Neural cell (in vitro differentiated cells): ENCODE data around the gene ETV3L. TPM values are rescaled to one million over a fixed set of nuclear protein-coding genes. Genes with fewer than 3 reads are reported as not detected.

Experiments
- H2AFZ ChIP-seq: fragments of 200-600, 300-800 bp; sonication (generic), shearing (Covaris generic); 2 replicates; pipeline ENCODE4 v1.6.0; 2014; ENCODE audit warnings: low read depth, mild to moderate bottlenecking, antibody characterized with exemption, low read length, moderate library complexity
- H3F3A ChIP-seq: fragments of 200-600 bp; shearing (Covaris generic); 2 replicates; pipeline ENCODE4 v1.6.1; 2016; ENCODE audit warnings: mild to moderate bottlenecking, moderate library complexity, mixed read lengths, antibody characterized with exemption, low read length; ENCODE audit not compliant: insufficient read depth, poor library complexity, severe bottlenecking
- H3K27ac ChIP-seq: fragments of 200-600, 300-800 bp; sonication (generic), shearing (Covaris generic); 2 replicates; pipeline ENCODE4 v1.5.1; 2014; ENCODE audit warnings: mild to moderate bottlenecking, low read length, moderate library complexity
- H3K27me3 ChIP-seq: fragments of 300-800, 200-600 bp; sonication (generic), shearing (Covaris generic); 2 replicates; pipeline ENCODE4 v1.6.0; 2014; ENCODE audit warnings: mild to moderate bottlenecking, low read depth, low read length, moderate library complexity; ENCODE audit not compliant: insufficient read depth
- H3K36me3 ChIP-seq: fragments of 300-800, 200-600 bp; sonication (generic), shearing (Covaris generic); 2 replicates; pipeline ENCODE4 v1.5.1; 2014; ENCODE audit warnings: mild to moderate bottlenecking, antibody characterized with exemption, low read length, moderate library complexity; ENCODE audit not compliant: insufficient read depth
- H3K4me2 ChIP-seq: fragments of 300-800, 200-600 bp; sonication (generic), shearing (Covaris generic); 2 replicates; pipeline ENCODE4 v1.6.0; 2014; ENCODE audit warnings: mild to moderate bottlenecking, low read length
- H3K4me3 ChIP-seq: fragments of 300-800, 200-600 bp; sonication (generic), shearing (Covaris generic); 2 replicates; pipeline ENCODE4 v1.5.1; 2014; ENCODE audit warnings: mild to moderate bottlenecking, low read length, moderate library complexity
- H3K79me2 ChIP-seq: fragments of 200-600 bp; shearing (Covaris generic); replicated peaks from 2 replicates; pipeline ENCODE4 v1.6.0; 2014; ENCODE audit warnings: mild to moderate bottlenecking, low read length, moderate library complexity; ENCODE audit not compliant: insufficient read depth
- H3K9ac ChIP-seq: fragments of 300-800, 200-600 bp; sonication (generic), shearing (Covaris generic); 2 replicates; pipeline ENCODE4 v1.6.1; 2016; ENCODE audit warnings: mild to moderate bottlenecking, low read length, mixed read lengths
- H3K9me2 ChIP-seq: fragments of 200-600 bp; shearing (Covaris generic); 2 replicates; pipeline ENCODE4 v1.6.1; 2016; ENCODE audit warnings: mild to moderate bottlenecking, low read length, mixed read lengths; ENCODE audit not compliant: insufficient read depth
- H3K9me3 ChIP-seq: fragments of 200-600, 300-800 bp; sonication (generic), shearing (Covaris generic); 2 replicates; pipeline ENCODE4 v1.6.1; 2016; ENCODE audit warnings: mild to moderate bottlenecking, mixed run types, low read length, moderate library complexity, mixed read lengths
- H4K20me1 ChIP-seq: fragments of 200-600 bp; shearing (Covaris generic); 2 replicates; pipeline ENCODE4 v1.6.1; 2016; ENCODE audit warnings: mild to moderate bottlenecking, mixed run types; ENCODE audit not compliant: insufficient read depth
- CTCF ChIP-seq: fragments of 450-650 bp; IDR thresholded peaks from 2 replicates; pipeline ENCODE4 v1.5.1; 2014; ENCODE audit warnings: antibody characterized with exemption, mild to moderate bottlenecking, moderate library complexity; ENCODE audit not compliant: poor library complexity, severe bottlenecking
- EP300 ChIP-seq: fragments of 450-650 bp; conservative IDR thresholded peaks from 2 replicates; pipeline ENCODE4 v1.6.1; 2014; ENCODE audit warnings: antibody characterized with exemption, mild to moderate bottlenecking, moderate library complexity; ENCODE audit not compliant: poor library complexity, severe bottlenecking
- EZH2 ChIP-seq: fragments of 200-600, 300-800 bp; shearing (Covaris generic), sonication (generic); IDR thresholded peaks from 2 replicates; pipeline ENCODE4 v1.6.1; 2014; ENCODE audit warnings: antibody characterized with exemption, low read length, borderline replicate concordance, mild to moderate bottlenecking; ENCODE audit not compliant: insufficient read depth, poor library complexity, severe bottlenecking
- MXI1 ChIP-seq: fragments of 450-650 bp; conservative IDR thresholded peaks from 2 replicates; pipeline ENCODE4 v1.6.1; 2014; ENCODE audit warnings: antibody characterized with exemption, mild to moderate bottlenecking; ENCODE audit not compliant: poor library complexity, severe bottlenecking
- POLR2AphosphoS5 ChIP-seq: IDR thresholded peaks from 2 replicates; pipeline ENCODE4 v1.6.1; 2012
- RAD21 ChIP-seq: fragments of 450-650 bp; conservative IDR thresholded peaks from 2 replicates; pipeline ENCODE4 v1.6.1; 2014; ENCODE audit warnings: antibody characterized with exemption, mild to moderate bottlenecking, moderate library complexity
- REST ChIP-seq: IDR thresholded peaks from 2 replicates; pipeline ENCODE4 v1.6.1; 2012; ENCODE audit warnings: borderline replicate concordance
- SMC3 ChIP-seq: fragments of 450-650 bp; conservative IDR thresholded peaks from 2 replicates; pipeline ENCODE4 v1.6.1; 2014; ENCODE audit warnings: antibody characterized with exemption, mild to moderate bottlenecking, moderate library complexity; ENCODE audit not compliant: poor library complexity
- TAF1 ChIP-seq: IDR thresholded peaks from 2 replicates; pipeline ENCODE4 v1.6.1; 2012; ENCODE audit warnings: low read depth
- polyA plus RNA-seq: library from polyadenylated mRNA; depleted of rRNA; stranded (reverse); fragments of >200 nt; gene quantifications from 2 replicates; pipeline ENCODE4 v1.2.3, GENCODE V29; 2014

The ETV3L gene
- polyA plus RNA-seq, 1 donor from 2014 or later = not detected

GRCh38 chr1:157090771-157091170 is 8.8 kb downstream of the ETV3L start:
- Histone ChIP-seq H2AFZ (no peak overlapping the region), H3K79me2 (no peaks in the 10 kb centered on the region), H3K36me3 (no peaks in the 10 kb centered on the region), H3F3A (no peaks in the 10 kb centered on the region), H3K4me2 (no peak overlapping the region), H3K9ac (no peak overlapping the region), H3K9me2 (no peaks in the 10 kb centered on the region), H3K27me3 (no peaks in the 10 kb centered on the region), H3K4me3 (no peak overlapping the region), H3K27ac (no peak overlapping the region), H4K20me1 (no peaks in the 10 kb centered on the region), H3K9me3 (no peaks in the 10 kb centered on the region)
- no peak for TF ChIP-seq RAD21

GRCh38 chr1:157090196-157090647 is 9.4 kb downstream of the ETV3L start:
- no peaks in the 10 kb centered on the region for H3K79me2 ChIP-seq
- H3K4me3 ChIP-seq = no peak overlapping the region
- H2AFZ ChIP-seq = no peak overlapping the region
- no peak overlapping the region for H3K4me2 ChIP-seq
- no peaks in the 10 kb centered on the region for H3K36me3 ChIP-seq
- peak; percentile 79 for TF ChIP-seq SMC3
- peak; percentile 82 for TF ChIP-seq CTCF
- TF ChIP-seq RAD21 = peak; percentile 77
- no peak for TF ChIP-seq REST
- no peak for TF ChIP-seq MXI1
- no peaks in the 10 kb centered on the region for H4K20me1 ChIP-seq
- H3K27me3 ChIP-seq = no peaks in the 10 kb centered on the region
- no peak overlapping the region for H3K27ac ChIP-seq
- H3K9me2 ChIP-seq = no peaks in the 10 kb centered on the region
- H3F3A ChIP-seq = no peaks in the 10 kb centered on the region
- H3K9me3 ChIP-seq = no peaks in the 10 kb centered on the region
- H3K9ac ChIP-seq = no peak overlapping the region

GRCh38 chr1:157089789-157090188 is 9.8 kb downstream of the ETV3L start:
- TF ChIP-seq SMC3 (no peak), CTCF (no peak), TAF1 (no peak), POLR2AphosphoS5 (no peak), MXI1 (no peak), EP300 (no peak), REST (no peak), EZH2 (no peak), RAD21 (no peak)
- no peak overlapping the region for H3K27ac ChIP-seq
- no peaks in the 10 kb centered on the region for H3K79me2 ChIP-seq
- no peaks in the 10 kb centered on the region for H4K20me1 ChIP-seq
- H3K9me3 ChIP-seq = no peaks in the 10 kb centered on the region
- H3K9me2 ChIP-seq = no peaks in the 10 kb centered on the region
- no peak overlapping the region for H3K9ac ChIP-seq
- H3K36me3 ChIP-seq = no peaks in the 10 kb centered on the region
- no peak overlapping the region for H3K4me2 ChIP-seq
- no peaks in the 10 kb centered on the region for H3K27me3 ChIP-seq
- H3F3A ChIP-seq = no peaks in the 10 kb centered on the region
- H3K4me3 ChIP-seq = no peak overlapping the region
- no peak overlapping the region for H2AFZ ChIP-seq
